ENCODE results near the gene PALLD.

DNA sequence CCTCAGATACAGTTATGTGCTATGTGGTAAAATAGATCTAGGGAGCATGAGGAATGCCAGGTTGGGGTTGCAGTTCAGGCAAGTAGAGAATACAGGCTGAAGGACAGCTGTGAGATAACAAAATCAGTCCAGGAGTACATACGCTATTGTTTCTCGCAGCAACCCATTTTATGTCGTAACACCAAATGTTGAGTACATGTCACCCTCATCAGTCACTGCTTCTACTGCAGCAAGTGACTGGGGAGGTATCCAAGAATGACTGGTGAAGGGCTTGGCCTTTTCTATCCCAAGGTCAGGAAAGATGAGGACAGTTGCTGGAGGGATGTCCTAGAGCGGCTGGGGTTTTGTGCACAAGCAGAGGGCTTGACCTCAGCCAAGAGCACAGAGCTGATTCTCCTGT lies 341.1 kb downstream of the PALLD start:
- TF ChIP-seq, protein P1, sequence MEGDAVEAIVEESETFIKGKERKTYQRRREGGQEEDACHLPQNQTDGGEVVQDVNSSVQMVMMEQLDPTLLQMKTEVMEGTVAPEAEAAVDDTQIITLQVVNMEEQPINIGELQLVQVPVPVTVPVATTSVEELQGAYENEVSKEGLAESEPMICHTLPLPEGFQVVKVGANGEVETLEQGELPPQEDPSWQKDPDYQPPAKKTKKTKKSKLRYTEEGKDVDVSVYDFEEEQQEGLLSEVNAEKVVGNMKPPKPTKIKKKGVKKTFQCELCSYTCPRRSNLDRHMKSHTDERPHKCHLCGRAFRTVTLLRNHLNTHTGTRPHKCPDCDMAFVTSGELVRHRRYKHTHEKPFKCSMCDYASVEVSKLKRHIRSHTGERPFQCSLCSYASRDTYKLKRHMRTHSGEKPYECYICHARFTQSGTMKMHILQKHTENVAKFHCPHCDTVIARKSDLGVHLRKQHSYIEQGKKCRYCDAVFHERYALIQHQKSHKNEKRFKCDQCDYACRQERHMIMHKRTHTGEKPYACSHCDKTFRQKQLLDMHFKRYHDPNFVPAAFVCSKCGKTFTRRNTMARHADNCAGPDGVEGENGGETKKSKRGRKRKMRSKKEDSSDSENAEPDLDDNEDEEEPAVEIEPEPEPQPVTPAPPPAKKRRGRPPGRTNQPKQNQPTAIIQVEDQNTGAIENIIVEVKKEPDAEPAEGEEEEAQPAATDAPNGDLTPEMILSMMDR (optimal IDR thresholded peaks at IDR 0.05 in 1 of 3, IDR thresholded peaks at IDR 0.05 in 1 of 3, conservative IDR thresholded peaks at IDR 0.05 in 1 of 3; ENCODE audit: extremely low read depth in 1 of 3, insufficient read depth in 2 of 3, low read length in 3 of 3): no peak
- TF ChIP-seq EZH2 (IDR thresholded peaks at IDR 0.05; ENCODE audit: low read length): no peak

All from keratinocyte (primary cell).